ENCODE results near the gene UTP11.

UTP11 gene

DNA sequence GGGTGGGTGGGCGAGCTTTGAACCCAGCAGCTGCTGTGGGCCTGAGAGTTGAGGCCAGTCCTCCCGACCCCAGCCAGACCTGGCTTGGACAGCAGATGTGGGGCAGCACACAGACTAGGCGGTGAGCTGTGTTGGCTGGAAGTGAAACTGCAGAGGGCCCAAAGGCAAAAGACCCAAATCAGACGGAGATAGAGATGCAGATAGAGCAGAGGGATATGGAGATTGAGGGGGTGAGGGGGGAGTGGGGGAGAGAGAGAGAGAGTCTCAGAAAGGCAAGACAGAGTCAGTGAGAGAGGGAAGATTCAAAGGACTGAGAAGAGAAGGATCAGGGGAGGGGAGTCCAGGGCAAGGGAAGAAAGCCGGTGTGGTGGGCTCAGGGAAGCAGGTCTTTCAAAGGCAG, 51.1 kb downstream of the UTP11 start:
- H3K79me2 ChIP-seq (ENCODE audit: control insufficient read depth, insufficient read depth, low read length) = no peaks in the 10 kb centered on the region
- H4K5ac ChIP-seq (ENCODE audit: low read length) = no peak overlapping the region
- no peak overlapping the region for H3K4me3 ChIP-seq (ENCODE audit: low read length)
- no peak overlapping the region for H3K18ac ChIP-seq (ENCODE audit: low read length)
- peak; percentile 59 for DNase-seq
- WGBS (ENCODE audit: extremely low coverage, insufficient coverage, low lambda C conversion rate) = no CpG with 5 or more reads among the region's 5 CpGs
- no peak overlapping the region for H3K9ac ChIP-seq (ENCODE audit: low read length)
- no peak overlapping the region for H2BK5ac ChIP-seq (ENCODE audit: low read length)
- no peaks in the 10 kb centered on the region for H3K36me3 ChIP-seq (ENCODE audit: control insufficient read depth, insufficient read depth, low read length)
- H2BK120ac ChIP-seq (ENCODE audit: low read depth, low read length) = no peak overlapping the region
- peak overlapping the region; percentile 61 for H3K56ac ChIP-seq (ENCODE audit: low read length)
- H3K79me1 ChIP-seq (ENCODE audit: low read length) = no peaks in the 10 kb centered on the region
- H3K23ac ChIP-seq (ENCODE audit: low read length) = no peak overlapping the region
- no peak overlapping the region for H2AK5ac ChIP-seq (ENCODE audit: low read length)
- H3K27ac ChIP-seq (ENCODE audit: low read depth, low read length) = no peak overlapping the region
- H4K8ac ChIP-seq (ENCODE audit: low read depth, low read length) = no peak overlapping the region
- H3K4ac ChIP-seq (ENCODE audit: low read depth, low read length) = no peak overlapping the region
- H3K27me3 ChIP-seq (ENCODE audit: insufficient read depth, low read length, poor library complexity) = no peaks in the 10 kb centered on the region
- H3K4me2 ChIP-seq (ENCODE audit: low read length) = no peak overlapping the region
- peaks cover 2% of the 10 kb centered on the region for H3K4me1 ChIP-seq (ENCODE audit: control insufficient read depth, low read depth, low read length)
- no peak overlapping the region for H2BK15ac ChIP-seq (replicated peaks; ENCODE audit: low read depth)

DNA sequence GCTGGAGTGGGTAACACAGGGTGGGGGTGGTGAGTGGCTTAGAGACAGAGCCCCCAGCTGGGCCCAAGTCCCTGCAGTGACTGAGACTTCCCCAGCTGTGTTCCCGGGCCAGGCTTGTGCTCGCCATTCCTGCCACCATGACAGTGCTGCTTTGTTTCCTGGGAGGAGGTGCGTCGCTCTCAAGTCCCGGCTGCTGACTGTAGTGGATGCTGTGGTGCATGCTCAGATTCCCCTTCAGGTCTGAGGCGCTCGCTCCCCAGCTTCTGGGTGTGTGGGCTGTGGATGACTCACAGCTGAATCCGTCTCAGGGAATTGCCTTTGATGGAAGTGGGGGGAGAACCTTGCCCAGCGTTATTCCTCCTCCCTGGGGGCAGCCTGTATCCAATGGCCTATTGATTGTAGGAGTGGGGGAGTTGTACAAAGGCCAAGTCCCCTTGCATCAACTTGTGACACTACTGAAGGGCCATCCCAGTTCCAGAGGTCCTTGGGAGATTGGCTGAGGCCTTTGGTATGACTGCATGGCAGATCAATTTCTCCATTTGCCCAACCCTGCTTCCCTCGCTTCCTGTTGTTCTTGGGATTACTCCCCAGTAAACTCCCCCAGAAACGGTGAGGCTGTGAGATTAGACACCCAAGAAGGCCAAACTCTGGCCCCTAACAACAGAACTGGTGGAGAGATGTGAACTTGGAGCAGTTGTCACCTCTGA, 51.8 kb downstream of the UTP11 start:
- H3K27ac ChIP-seq (ENCODE audit: low read depth, low read length) = no peak overlapping the region
- H3K56ac ChIP-seq (ENCODE audit: low read length) = peak overlapping the region; percentile 61
- no peak overlapping the region for H2AK5ac ChIP-seq (ENCODE audit: low read length)
- H2BK5ac ChIP-seq (ENCODE audit: low read length) = peak overlapping the region; percentile 44
- H3K79me1 ChIP-seq (ENCODE audit: low read length) = no peaks in the 10 kb centered on the region
- H2BK15ac ChIP-seq (replicated peaks; ENCODE audit: low read depth) = no peak overlapping the region
- H3K79me2 ChIP-seq (ENCODE audit: control insufficient read depth, insufficient read depth, low read length) = no peaks in the 10 kb centered on the region
- H3K27me3 ChIP-seq (ENCODE audit: insufficient read depth, low read length, poor library complexity) = no peaks in the 10 kb centered on the region
- H3K4me3 ChIP-seq (ENCODE audit: low read length) = no peak overlapping the region
- no peak overlapping the region for H2BK120ac ChIP-seq (ENCODE audit: low read depth, low read length)
- no peak overlapping the region for H3K18ac ChIP-seq (ENCODE audit: low read length)
- WGBS (ENCODE audit: extremely low coverage, insufficient coverage, low lambda C conversion rate) = no CpG with 5 or more reads among the region's 11 CpGs
- H3K36me3 ChIP-seq (ENCODE audit: control insufficient read depth, insufficient read depth, low read length) = no peaks in the 10 kb centered on the region
- no peak overlapping the region for H3K23ac ChIP-seq (ENCODE audit: low read length)
- no peak overlapping the region for H3K4me2 ChIP-seq (ENCODE audit: low read length)
- no peak overlapping the region for H4K8ac ChIP-seq (ENCODE audit: low read depth, low read length)
- H3K9ac ChIP-seq (ENCODE audit: low read length) = no peak overlapping the region
- DNase-seq = peak; percentile 86
- peak overlapping the region; percentile 47 for H4K5ac ChIP-seq (ENCODE audit: low read length)
- no peak overlapping the region for H3K4ac ChIP-seq (ENCODE audit: low read depth, low read length)
- peaks cover 2% of the 10 kb centered on the region for H3K4me1 ChIP-seq (ENCODE audit: control insufficient read depth, low read depth, low read length)

GRCh38 chr1:38068220-38068979, 55.9 kb downstream of the UTP11 start:
- DNase-seq = no peak
- Histone ChIP-seq H4K5ac (ENCODE audit: low read length) (no peak overlapping the region), H2BK15ac (replicated peaks; ENCODE audit: low read depth) (no peak overlapping the region), H3K27ac (ENCODE audit: low read depth, low read length) (no peak overlapping the region), H3K56ac (ENCODE audit: low read length) (no peak overlapping the region), H2BK5ac (ENCODE audit: low read length) (no peak overlapping the region), H3K4ac (ENCODE audit: low read depth, low read length) (no peak overlapping the region), H2BK120ac (ENCODE audit: low read depth, low read length) (no peak overlapping the region), H3K23ac (ENCODE audit: low read length) (no peak overlapping the region), H3K4me1 (ENCODE audit: control insufficient read depth, low read depth, low read length) (peaks cover 2% of the 10 kb centered on the region), H3K79me2 (ENCODE audit: control insufficient read depth, insufficient read depth, low read length) (no peaks in the 10 kb centered on the region), H2AK5ac (ENCODE audit: low read length) (no peak overlapping the region), H3K27me3 (ENCODE audit: insufficient read depth, low read length, poor library complexity) (no peaks in the 10 kb centered on the region), H3K4me2 (ENCODE audit: low read length) (no peak overlapping the region), H3K4me3 (ENCODE audit: low read length) (no peak overlapping the region), H3K36me3 (ENCODE audit: control insufficient read depth, insufficient read depth, low read length) (no peaks in the 10 kb centered on the region), H3K18ac (ENCODE audit: low read length) (no peak overlapping the region), H4K8ac (ENCODE audit: low read depth, low read length) (no peak overlapping the region), H3K79me1 (ENCODE audit: low read length) (no peaks in the 10 kb centered on the region), H3K9ac (ENCODE audit: low read length) (no peak overlapping the region)
- WGBS (ENCODE audit: extremely low coverage, insufficient coverage, low lambda C conversion rate) = no CpG with 5 or more reads among the region's 14 CpGs

DNA sequence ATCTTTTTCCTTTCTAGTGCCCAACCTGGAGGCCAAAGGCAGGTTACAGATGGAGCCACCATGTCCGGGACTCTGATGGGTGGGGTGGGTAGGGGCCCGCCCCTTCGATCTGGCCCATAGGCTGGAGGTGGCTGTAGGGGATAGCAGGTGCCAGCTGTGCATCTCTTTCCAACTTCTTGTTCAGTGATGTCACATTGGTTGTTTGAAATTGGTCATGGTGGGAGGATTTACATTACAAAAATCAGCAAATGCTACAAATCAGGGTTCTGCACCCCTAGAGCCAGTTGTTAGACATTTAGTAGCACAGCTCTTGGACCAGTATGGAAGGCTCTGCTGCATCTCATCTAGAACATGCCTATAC, 56.4 kb downstream of the UTP11 start:
- no peak for DNase-seq
- Histone ChIP-seq H4K5ac (ENCODE audit: low read length) (no peak overlapping the region), H2BK120ac (ENCODE audit: low read depth, low read length) (no peak overlapping the region), H3K4me2 (ENCODE audit: low read length) (no peak overlapping the region), H2BK5ac (ENCODE audit: low read length) (no peak overlapping the region), H4K8ac (ENCODE audit: low read depth, low read length) (no peak overlapping the region), H2AK5ac (ENCODE audit: low read length) (no peak overlapping the region), H3K56ac (ENCODE audit: low read length) (no peak overlapping the region), H3K27me3 (ENCODE audit: insufficient read depth, low read length, poor library complexity) (no peaks in the 10 kb centered on the region), H3K79me1 (ENCODE audit: low read length) (no peaks in the 10 kb centered on the region), H3K4ac (ENCODE audit: low read depth, low read length) (no peak overlapping the region), H3K4me3 (ENCODE audit: low read length) (no peak overlapping the region), H3K36me3 (ENCODE audit: control insufficient read depth, insufficient read depth, low read length) (no peaks in the 10 kb centered on the region), H3K18ac (ENCODE audit: low read length) (no peak overlapping the region), H3K4me1 (ENCODE audit: control insufficient read depth, low read depth, low read length) (peaks cover 2% of the 10 kb centered on the region), H3K9ac (ENCODE audit: low read length) (no peak overlapping the region), H3K79me2 (ENCODE audit: control insufficient read depth, insufficient read depth, low read length) (no peaks in the 10 kb centered on the region), H2BK15ac (replicated peaks; ENCODE audit: low read depth) (no peak overlapping the region), H3K23ac (ENCODE audit: low read length) (no peak overlapping the region), H3K27ac (ENCODE audit: low read depth, low read length) (no peak overlapping the region)
- no CpG with 5 or more reads among the region's 3 CpGs for WGBS (ENCODE audit: extremely low coverage, insufficient coverage, low lambda C conversion rate)

GRCh38 chr1:38071312-38072256, 59.0 kb downstream of the UTP11 start:
- no peak overlapping the region for H3K56ac ChIP-seq (ENCODE audit: low read length)
- no peak overlapping the region for H3K27ac ChIP-seq (ENCODE audit: low read depth, low read length)
- H2BK15ac ChIP-seq (replicated peaks; ENCODE audit: low read depth) = no peak overlapping the region
- H4K5ac ChIP-seq (ENCODE audit: low read length) = no peak overlapping the region
- H3K4me2 ChIP-seq (ENCODE audit: low read length) = no peak overlapping the region
- H3K9ac ChIP-seq (ENCODE audit: low read length) = no peak overlapping the region
- H4K8ac ChIP-seq (ENCODE audit: low read depth, low read length) = no peak overlapping the region
- H2BK120ac ChIP-seq (ENCODE audit: low read depth, low read length) = no peak overlapping the region
- no peaks in the 10 kb centered on the region for H3K79me2 ChIP-seq (ENCODE audit: control insufficient read depth, insufficient read depth, low read length)
- no peaks in the 10 kb centered on the region for H3K79me1 ChIP-seq (ENCODE audit: low read length)
- WGBS (ENCODE audit: extremely low coverage, insufficient coverage, low lambda C conversion rate) = no CpG with 5 or more reads among the region's 10 CpGs
- no peak overlapping the region for H3K18ac ChIP-seq (ENCODE audit: low read length)
- DNase-seq = peak; percentile 81
- H3K4ac ChIP-seq (ENCODE audit: low read depth, low read length) = no peak overlapping the region
- no peak overlapping the region for H2AK5ac ChIP-seq (ENCODE audit: low read length)
- no peak overlapping the region for H3K4me3 ChIP-seq (ENCODE audit: low read length)
- no peak overlapping the region for H3K23ac ChIP-seq (ENCODE audit: low read length)
- no peaks in the 10 kb centered on the region for H3K36me3 ChIP-seq (ENCODE audit: control insufficient read depth, insufficient read depth, low read length)
- H3K27me3 ChIP-seq (ENCODE audit: insufficient read depth, low read length, poor library complexity) = no peaks in the 10 kb centered on the region
- no peak overlapping the region for H2BK5ac ChIP-seq (ENCODE audit: low read length)
- no peaks in the 10 kb centered on the region for H3K4me1 ChIP-seq (ENCODE audit: control insufficient read depth, low read depth, low read length)
